GM19463 (cell line): Measurements from ENCODE around the gene LTBP4.
"Not testable (repeated sequence)": the region's sequence is repeated elsewhere in the genome, so short reads cannot be mapped to it uniquely, and the experiment has no call there.

ENCODE experiments used
- ATAC-seq: cut with Tn5 transposase; IDR thresholded peaks from one replicate; pipeline ENCODE4 v1.9.1; 2021; ENCODE audit warnings: mild to moderate bottlenecking, moderate library complexity; ENCODE audit not compliant: unreplicated experiment

LTBP4 gene

GRCh38 chr19:40627486-40628279 is 26.5 kb downstream of the LTBP4 start:
- no peak for ATAC-seq

GRCh38 chr19:40629346-40629745 is 28.2 kb downstream of the LTBP4 start:
- no peak for ATAC-seq

- no peak for ATAC-seq
Measured at GRCh38 chr19:40630571-40631160, 29.5 kb downstream of the LTBP4 start.

- ATAC-seq = no peak
Measured at GRCh38 chr19:40632311-40633036, 31.3 kb downstream of the LTBP4 start.

GRCh38 chr19:40633207-40633606 is 32.0 kb downstream of the LTBP4 start:
- ATAC-seq = no peak

- no peak for ATAC-seq
Measured at GRCh38 chr19:40638327-40638726, 37.2 kb downstream of the LTBP4 start.

GRCh38 chr19:40639638-40639982 is 38.4 kb downstream of the LTBP4 start:
- no peak for ATAC-seq

- no peak for ATAC-seq
Measured at GRCh38 chr19:40640744-40641143, 39.6 kb downstream of the LTBP4 start.

GRCh38 chr19:40641281-40641680 is 40.1 kb downstream of the LTBP4 start:
- no peak for ATAC-seq

- no peak for ATAC-seq
Measured at GRCh38 chr19:40642051-40642706, 41.0 kb downstream of the LTBP4 start.

- ATAC-seq = no peak
Measured at GRCh38 chr19:40642757-40643305, 41.7 kb downstream of the LTBP4 start.

- no peak for ATAC-seq
Measured at GRCh38 chr19:40646743-40647254, 45.6 kb downstream of the LTBP4 start.

- ATAC-seq = not testable (repeated sequence)
Measured at GRCh38 chr19:40649903-40650675, 48.9 kb downstream of the LTBP4 start.

- ATAC-seq = no peak
Measured at GRCh38 chr19:40650749-40651305, 49.7 kb downstream of the LTBP4 start.

GRCh38 chr19:40652303-40652702 is 51.1 kb downstream of the LTBP4 start:
- ATAC-seq = not testable (repeated sequence)

- ATAC-seq = not testable (repeated sequence)
Measured at GRCh38 chr19:40655684-40656083, 54.5 kb downstream of the LTBP4 start.

GRCh38 chr19:40658031-40658430 is 56.9 kb downstream of the LTBP4 start:
- ATAC-seq = no peak

- no peak for ATAC-seq
Measured at GRCh38 chr19:40659116-40659515, 57.9 kb downstream of the LTBP4 start.

- no peak for ATAC-seq
Measured at GRCh38 chr19:40659566-40659965, 58.4 kb downstream of the LTBP4 start.

GRCh38 chr19:40661616-40662015 is 60.4 kb downstream of the LTBP4 start:
- no peak for ATAC-seq
